Ishikawa (cell line): ENCODE measurements around the gene GPR39.

Experiments used
- CEBPB ChIP-seq: IDR thresholded peaks from 2 replicates; pipeline ENCODE4 v1.6.1; 2012
- CREB1 ChIP-seq: IDR thresholded peaks from 2 replicates; pipeline ENCODE4 v1.6.1; 2012; ENCODE audit warnings: low read depth
- EGR1 ChIP-seq: IDR thresholded peaks from 2 replicates; pipeline ENCODE4 v1.6.1; 2012
- EP300 ChIP-seq: IDR thresholded peaks from 2 replicates; pipeline ENCODE4 v1.6.1; 2012; ENCODE audit warnings: borderline replicate concordance
- FOXM1 ChIP-seq: IDR thresholded peaks from 2 replicates; pipeline ENCODE4 v1.6.1; 2012; ENCODE audit warnings: low read depth, borderline replicate concordance
- NFIC ChIP-seq: IDR thresholded peaks from 2 replicates; pipeline ENCODE4 v1.6.1; 2012
- RAD21 ChIP-seq: IDR thresholded peaks from 2 replicates; pipeline ENCODE4 v1.6.1; 2012; ENCODE audit warnings: low read depth
- TAF1 ChIP-seq: IDR thresholded peaks from 2 replicates; pipeline ENCODE4 v1.6.1; 2012; ENCODE audit warnings: low read depth, mild to moderate bottlenecking
- TCF12 ChIP-seq: IDR thresholded peaks from 2 replicates; pipeline ENCODE4 v1.6.1; 2012; ENCODE audit warnings: low read depth
- TEAD4 ChIP-seq: IDR thresholded peaks from 2 replicates; pipeline ENCODE4 v1.6.1; 2012
- YY1 ChIP-seq: IDR thresholded peaks from 2 replicates; pipeline ENCODE4 v1.6.1; 2012; ENCODE audit warnings: low read depth
- ZBTB7A ChIP-seq: IDR thresholded peaks from 2 replicates; pipeline ENCODE4 v1.6.1; 2012; ENCODE audit warnings: low read depth
- TF ChIP-seq, protein P1 (sequence below): IDR thresholded peaks from 2 replicates; pipeline ENCODE4 v1.6.1; 2012; ENCODE audit warnings: low read depth, mild to moderate bottlenecking
- TF ChIP-seq, protein P2 (sequence below): IDR thresholded peaks from 2 replicates; pipeline ENCODE4 v1.6.1; 2012
- TF ChIP-seq, protein P3 (sequence below): IDR thresholded peaks from 2 replicates; pipeline ENCODE4 v1.6.1; 2012

GPR39 gene

DNA sequence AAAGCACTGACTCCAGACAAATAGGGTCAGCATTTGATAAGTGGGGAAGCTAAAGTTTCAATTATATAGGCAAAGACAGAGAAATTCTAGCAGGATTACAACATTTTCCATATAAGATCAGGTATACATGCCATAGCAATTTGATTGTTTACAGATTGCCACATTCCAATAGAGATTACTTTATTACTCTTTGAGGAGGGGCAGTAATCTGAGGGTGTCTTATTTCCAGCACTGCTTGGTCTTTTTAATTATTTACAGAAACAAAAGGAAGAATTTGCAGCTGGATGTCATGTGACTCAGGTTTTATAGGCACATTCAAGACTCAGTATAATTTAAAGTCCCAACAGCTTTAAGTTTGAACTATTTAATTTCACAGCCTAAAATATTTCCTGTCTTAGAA lies 42.5 kb upstream of the GPR39 start:
- TF ChIP-seq FOXM1 (no peak), ZBTB7A (no peak), RAD21 (no peak), YY1 (no peak), NFIC (no peak), EGR1 (no peak), TCF12 (no peak), TAF1 (no peak), CEBPB (no peak), TEAD4 (no peak), CREB1 (no peak)
- TF ChIP-seq, protein P1, sequence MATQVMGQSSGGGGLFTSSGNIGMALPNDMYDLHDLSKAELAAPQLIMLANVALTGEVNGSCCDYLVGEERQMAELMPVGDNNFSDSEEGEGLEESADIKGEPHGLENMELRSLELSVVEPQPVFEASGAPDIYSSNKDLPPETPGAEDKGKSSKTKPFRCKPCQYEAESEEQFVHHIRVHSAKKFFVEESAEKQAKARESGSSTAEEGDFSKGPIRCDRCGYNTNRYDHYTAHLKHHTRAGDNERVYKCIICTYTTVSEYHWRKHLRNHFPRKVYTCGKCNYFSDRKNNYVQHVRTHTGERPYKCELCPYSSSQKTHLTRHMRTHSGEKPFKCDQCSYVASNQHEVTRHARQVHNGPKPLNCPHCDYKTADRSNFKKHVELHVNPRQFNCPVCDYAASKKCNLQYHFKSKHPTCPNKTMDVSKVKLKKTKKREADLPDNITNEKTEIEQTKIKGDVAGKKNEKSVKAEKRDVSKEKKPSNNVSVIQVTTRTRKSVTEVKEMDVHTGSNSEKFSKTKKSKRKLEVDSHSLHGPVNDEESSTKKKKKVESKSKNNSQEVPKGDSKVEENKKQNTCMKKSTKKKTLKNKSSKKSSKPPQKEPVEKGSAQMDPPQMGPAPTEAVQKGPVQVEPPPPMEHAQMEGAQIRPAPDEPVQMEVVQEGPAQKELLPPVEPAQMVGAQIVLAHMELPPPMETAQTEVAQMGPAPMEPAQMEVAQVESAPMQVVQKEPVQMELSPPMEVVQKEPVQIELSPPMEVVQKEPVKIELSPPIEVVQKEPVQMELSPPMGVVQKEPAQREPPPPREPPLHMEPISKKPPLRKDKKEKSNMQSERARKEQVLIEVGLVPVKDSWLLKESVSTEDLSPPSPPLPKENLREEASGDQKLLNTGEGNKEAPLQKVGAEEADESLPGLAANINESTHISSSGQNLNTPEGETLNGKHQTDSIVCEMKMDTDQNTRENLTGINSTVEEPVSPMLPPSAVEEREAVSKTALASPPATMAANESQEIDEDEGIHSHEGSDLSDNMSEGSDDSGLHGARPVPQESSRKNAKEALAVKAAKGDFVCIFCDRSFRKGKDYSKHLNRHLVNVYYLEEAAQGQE = no peak
- TF ChIP-seq, protein P2, sequence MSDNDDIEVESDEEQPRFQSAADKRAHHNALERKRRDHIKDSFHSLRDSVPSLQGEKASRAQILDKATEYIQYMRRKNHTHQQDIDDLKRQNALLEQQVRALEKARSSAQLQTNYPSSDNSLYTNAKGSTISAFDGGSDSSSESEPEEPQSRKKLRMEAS = no peak

DNA sequence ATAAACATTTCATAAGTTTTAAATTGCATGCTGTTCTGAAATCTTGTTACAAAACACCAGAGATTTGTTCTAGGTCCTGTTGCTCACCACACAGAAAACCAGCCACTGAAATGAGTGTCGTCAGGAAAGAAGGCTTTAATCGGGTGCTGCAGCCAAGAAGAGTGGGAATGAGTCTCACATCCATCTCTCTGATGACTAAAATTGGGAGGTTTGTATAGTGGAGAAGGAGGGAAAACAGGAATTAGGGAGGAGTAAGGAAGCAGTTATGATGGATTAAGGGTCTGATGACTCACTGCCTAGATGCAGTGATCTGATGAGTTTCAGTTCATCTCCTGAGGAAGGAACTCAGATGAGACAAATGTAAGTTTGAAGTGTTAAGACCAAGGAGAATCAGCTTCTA lies 42.1 kb upstream of the GPR39 start:
- TF ChIP-seq RAD21 = no peak
- no peak for TF ChIP-seq ZBTB7A

DNA sequence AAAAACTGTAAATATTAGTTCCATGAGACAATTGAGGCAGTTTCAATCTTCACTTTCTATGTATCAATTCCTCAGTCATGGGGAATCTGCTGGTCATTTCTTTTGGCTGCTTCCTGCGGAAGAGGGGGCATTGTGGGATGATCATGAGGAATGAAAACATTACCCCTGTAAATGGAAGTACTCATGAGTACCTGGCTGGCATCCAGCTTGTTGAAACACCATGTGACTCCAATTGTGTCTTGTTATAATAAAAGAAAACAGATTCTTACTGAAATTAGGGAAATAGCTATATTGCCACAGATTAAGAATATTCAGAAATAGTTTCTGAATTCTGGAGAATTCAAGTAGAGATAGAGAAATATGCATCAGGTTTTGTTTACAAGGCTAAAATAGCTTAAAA lies 41.6 kb upstream of the GPR39 start:
- TF ChIP-seq CREB1 (no peak), EGR1 (no peak), TAF1 (no peak), CEBPB (no peak), TCF12 (no peak), YY1 (no peak), RAD21 (no peak)
- TF ChIP-seq, protein P1 = no peak

DNA sequence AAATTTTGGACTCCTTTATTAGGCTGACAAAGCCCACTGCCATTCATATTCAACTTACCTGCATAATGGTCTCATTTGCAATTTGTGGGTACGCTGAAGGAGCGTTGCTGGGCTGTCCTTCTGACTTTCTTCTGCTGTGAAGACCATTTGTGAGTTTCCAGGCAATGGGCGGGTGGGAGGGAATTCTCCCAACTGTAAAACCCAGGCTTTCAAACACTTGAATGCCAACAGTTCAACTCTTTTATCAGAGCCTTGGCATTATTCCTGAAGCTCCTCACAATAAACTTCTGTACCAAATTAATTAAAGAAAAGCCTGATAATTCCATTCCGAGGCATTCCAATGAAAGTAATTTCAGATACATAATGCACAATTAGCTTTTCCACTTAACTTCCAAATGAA lies 35.2 kb upstream of the GPR39 start:
- TF ChIP-seq EGR1 = no peak
- TF ChIP-seq, protein P3, sequence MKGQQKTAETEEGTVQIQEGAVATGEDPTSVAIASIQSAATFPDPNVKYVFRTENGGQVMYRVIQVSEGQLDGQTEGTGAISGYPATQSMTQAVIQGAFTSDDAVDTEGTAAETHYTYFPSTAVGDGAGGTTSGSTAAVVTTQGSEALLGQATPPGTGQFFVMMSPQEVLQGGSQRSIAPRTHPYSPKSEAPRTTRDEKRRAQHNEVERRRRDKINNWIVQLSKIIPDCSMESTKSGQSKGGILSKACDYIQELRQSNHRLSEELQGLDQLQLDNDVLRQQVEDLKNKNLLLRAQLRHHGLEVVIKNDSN = no peak
- TF ChIP-seq, protein P1 = no peak
- TF ChIP-seq CEBPB = no peak
- TF ChIP-seq YY1 = no peak
- no peak for TF ChIP-seq NFIC
- TF ChIP-seq ZBTB7A = no peak
- TF ChIP-seq FOXM1 = no peak
- TF ChIP-seq EP300 = no peak
- TF ChIP-seq TEAD4 = no peak

DNA sequence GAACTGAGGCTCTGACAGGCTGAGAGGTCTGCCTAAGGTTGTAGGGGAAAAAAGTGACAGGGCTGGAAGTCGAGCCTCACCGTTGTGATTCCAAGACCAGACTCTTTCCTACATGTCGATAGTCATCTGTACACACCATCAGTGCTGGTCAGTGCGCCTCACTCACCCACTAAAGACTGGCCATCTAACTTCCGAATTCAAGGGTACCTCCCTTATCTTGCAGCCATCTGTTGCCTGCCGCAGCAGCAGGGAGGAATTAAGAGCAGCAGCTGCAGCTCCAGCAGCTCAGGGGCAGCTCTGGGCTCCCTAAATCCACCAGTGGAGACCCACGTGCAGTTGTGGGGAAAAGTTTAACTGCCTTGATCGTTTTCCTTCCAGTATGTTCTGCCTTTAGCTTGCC lies 32.6 kb upstream of the GPR39 start:
- TF ChIP-seq, protein P1 = no peak
- TF ChIP-seq EGR1 (no peak), TAF1 (no peak)
